Chondrocyte (in vitro differentiated cells): ENCODE data around the gene KIF16B. TPM values are rescaled to one million over a fixed set of nuclear protein-coding genes. Genes with fewer than 3 reads are reported as not detected.

Source experiments
- DNase-seq: peaks from one replicate; pipeline ENCODE4 v3.0.0; 2021; ENCODE audit warnings: mixed read lengths, low spot score
- H3K27ac Mint-ChIP-seq: one replicate; pipeline ENCODE4 v1.8.0; 2021; ENCODE audit warnings: mild to moderate bottlenecking, moderate library complexity, mixed read lengths; ENCODE audit not compliant: unreplicated experiment
- H3K27me3 Mint-ChIP-seq: 2 replicates; pipeline ENCODE4 v1.8.0; 2021; ENCODE audit warnings: low read depth, mixed read lengths
- H3K36me3 Mint-ChIP-seq: 2 replicates; pipeline ENCODE4 v1.8.0; 2021; ENCODE audit warnings: low read depth, mixed read lengths
- H3K4me1 Mint-ChIP-seq: 2 replicates; pipeline ENCODE4 v1.8.0; 2021; ENCODE audit warnings: low read depth, mild to moderate bottlenecking, mixed read lengths
- H3K4me3 Mint-ChIP-seq: one replicate; pipeline ENCODE4 v1.8.0; 2021; ENCODE audit warnings: mild to moderate bottlenecking, moderate library complexity, mixed read lengths; ENCODE audit not compliant: unreplicated experiment
- H3K9me3 Mint-ChIP-seq: 2 replicates; pipeline ENCODE4 v1.8.0; 2021; ENCODE audit warnings: low read depth, mixed read lengths
- total RNA-seq: library from RNA; stranded (reverse); gene quantifications from 3 replicates; pipeline ENCODE4 v1.2.1, GENCODE V29; 2021
- TF ChIP-seq, protein P1 (sequence below): fragments of 200-600 bp; sonication (generic); IDR thresholded peaks from 2 replicates; pipeline ENCODE4 v1.5.0; 2021; ENCODE audit warnings: antibody characterized with exemption, mild to moderate bottlenecking, moderate library complexity

KIF16B gene
- total RNA-seq, 1 donor from 2014 or later: 11.2 TPM

DNA sequence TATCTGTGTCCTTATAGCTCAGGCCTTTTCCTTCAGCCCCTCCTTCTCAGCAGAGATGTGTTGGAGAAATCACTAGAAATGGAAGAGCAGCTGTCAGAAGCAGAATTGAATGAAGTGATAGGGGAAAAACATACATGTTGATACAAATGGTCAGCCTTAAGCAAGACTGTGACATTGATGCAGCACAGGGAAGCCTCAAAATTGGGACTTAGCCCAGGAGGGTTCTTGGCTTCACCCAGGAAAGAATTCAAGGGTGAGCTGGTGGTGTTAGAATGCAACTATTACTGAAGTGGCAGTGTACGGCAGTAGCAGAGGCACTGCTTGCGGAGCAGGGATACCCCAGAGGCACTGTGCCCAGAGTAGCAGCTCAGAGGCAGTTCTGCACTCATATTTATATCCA lies 8.0 kb upstream of the KIF16B start:
- H3K36me3 Mint-ChIP-seq: no peaks in the 10 kb centered on the region
- DNase-seq: no peak
- H3K9me3 Mint-ChIP-seq: no peaks in the 10 kb centered on the region
- peaks cover 13% of the 10 kb centered on the region for H3K27me3 Mint-ChIP-seq
- no peak overlapping the region for H3K27ac Mint-ChIP-seq
- no peaks in the 10 kb centered on the region for H3K4me1 Mint-ChIP-seq
- TF ChIP-seq, protein P1, sequence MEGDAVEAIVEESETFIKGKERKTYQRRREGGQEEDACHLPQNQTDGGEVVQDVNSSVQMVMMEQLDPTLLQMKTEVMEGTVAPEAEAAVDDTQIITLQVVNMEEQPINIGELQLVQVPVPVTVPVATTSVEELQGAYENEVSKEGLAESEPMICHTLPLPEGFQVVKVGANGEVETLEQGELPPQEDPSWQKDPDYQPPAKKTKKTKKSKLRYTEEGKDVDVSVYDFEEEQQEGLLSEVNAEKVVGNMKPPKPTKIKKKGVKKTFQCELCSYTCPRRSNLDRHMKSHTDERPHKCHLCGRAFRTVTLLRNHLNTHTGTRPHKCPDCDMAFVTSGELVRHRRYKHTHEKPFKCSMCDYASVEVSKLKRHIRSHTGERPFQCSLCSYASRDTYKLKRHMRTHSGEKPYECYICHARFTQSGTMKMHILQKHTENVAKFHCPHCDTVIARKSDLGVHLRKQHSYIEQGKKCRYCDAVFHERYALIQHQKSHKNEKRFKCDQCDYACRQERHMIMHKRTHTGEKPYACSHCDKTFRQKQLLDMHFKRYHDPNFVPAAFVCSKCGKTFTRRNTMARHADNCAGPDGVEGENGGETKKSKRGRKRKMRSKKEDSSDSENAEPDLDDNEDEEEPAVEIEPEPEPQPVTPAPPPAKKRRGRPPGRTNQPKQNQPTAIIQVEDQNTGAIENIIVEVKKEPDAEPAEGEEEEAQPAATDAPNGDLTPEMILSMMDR: no peak
- no peak overlapping the region for H3K4me3 Mint-ChIP-seq

DNA sequence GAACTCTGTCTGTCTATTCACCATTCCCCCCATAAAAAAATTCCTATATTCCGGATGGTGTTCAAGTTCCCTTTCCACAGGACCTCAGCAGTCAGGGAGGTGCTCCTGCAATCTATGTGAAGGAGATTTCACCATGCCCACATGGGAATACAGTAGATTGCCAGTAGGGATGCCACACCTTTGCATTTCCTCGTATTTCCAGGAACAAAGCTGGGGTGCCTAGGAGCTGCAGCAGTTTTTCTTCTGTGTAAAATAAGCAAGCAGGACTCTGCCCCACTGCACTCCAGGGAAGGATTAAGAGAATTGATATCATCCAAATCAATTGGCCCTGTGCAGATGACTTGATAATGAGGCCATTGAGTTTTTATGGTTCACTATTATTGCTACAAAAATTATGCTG lies 7.4 kb upstream of the KIF16B start:
- DNase-seq: no peak
- no peak overlapping the region for H3K27ac Mint-ChIP-seq
- TF ChIP-seq, protein P1: no peak
- H3K4me3 Mint-ChIP-seq: no peak overlapping the region
- no peaks in the 10 kb centered on the region for H3K36me3 Mint-ChIP-seq
- no peaks in the 10 kb centered on the region for H3K9me3 Mint-ChIP-seq
- H3K27me3 Mint-ChIP-seq: peaks cover 12% of the 10 kb centered on the region
- peaks cover under 1% of the 10 kb centered on the region for H3K4me1 Mint-ChIP-seq

DNA sequence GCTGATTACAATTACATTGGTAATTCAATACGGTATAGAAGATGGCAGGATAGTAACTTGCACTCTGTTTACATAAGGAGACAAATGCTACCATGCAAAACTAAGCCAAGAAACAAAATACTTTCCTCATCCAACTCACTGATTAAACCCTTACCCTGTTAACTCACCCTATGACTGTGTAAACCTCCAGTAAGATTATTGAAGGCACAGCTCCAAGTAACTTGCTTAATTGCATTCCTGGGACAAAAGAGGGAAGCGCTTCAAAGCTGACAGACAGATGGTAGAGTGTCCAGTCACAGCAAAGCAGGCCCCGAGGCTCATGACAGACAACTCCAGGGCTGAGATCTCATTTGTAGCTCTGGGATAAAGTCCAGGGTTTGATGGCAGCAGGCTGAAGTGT lies 6.9 kb upstream of the KIF16B start:
- H3K9me3 Mint-ChIP-seq: no peaks in the 10 kb centered on the region
- H3K4me3 Mint-ChIP-seq: no peak overlapping the region
- H3K4me1 Mint-ChIP-seq: peaks cover 5% of the 10 kb centered on the region
- H3K27ac Mint-ChIP-seq: no peak overlapping the region
- peaks cover 12% of the 10 kb centered on the region for H3K27me3 Mint-ChIP-seq
- TF ChIP-seq, protein P1: no peak
- DNase-seq: no peak
- no peaks in the 10 kb centered on the region for H3K36me3 Mint-ChIP-seq

DNA sequence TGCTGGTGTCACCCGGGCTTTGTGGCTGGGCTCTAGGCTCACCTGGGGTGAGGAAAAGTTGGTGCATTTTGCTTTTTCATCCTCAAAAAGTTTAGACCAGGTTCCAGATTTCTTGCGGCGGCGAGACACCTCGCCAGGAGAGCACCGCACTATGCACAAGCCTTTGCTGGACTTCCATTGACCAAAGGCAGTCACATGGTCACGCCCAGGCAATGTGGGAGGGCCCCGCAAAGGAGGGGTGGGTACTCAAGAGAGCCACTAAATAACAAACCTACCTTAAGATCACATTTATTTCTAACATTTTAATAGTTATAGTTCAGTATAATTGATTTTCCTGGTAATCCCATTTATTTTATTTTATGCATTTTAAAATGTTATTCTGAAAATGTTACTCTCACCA lies 3.0 kb upstream of the KIF16B start:
- no peak overlapping the region for H3K4me3 Mint-ChIP-seq
- peaks cover 27% of the 10 kb centered on the region for H3K4me1 Mint-ChIP-seq

DNA sequence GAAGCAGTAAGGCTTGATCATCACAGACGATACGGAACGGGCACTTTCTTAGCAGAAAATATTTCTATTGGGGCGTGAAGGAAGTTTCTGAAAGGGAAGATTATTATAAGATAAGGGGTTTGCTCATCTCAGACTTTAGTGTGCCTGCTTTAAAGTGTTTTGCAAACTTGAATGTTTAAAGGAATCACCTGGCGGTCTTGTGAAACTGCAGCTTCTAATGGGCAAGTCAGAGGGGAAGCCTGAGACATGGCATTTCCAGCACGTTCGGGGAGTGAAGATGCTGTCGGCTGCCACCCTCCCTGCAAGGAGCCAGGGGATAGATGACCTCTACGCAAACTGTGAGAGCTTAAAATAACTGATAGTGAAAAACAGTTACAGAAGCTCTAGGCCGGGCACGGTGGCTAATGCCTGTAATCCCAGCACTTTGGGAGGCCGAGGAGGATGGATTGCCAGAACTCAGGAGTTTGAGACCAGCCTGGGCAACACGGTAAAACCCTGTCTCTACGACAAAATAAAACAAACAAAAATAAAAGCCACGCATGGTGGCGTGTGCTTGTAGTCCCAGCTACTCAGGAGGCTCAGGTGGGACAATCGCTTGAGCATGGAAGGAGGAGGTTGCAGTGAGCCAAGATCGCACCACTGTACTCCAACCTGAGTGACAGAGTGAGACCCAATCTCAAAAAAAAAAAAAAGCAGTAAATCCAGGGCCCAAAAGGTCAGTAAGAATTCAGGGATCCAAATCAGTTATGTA lies 2.3 kb upstream of the KIF16B start:
- H3K27me3 Mint-ChIP-seq: no peaks in the 10 kb centered on the region
- DNase-seq: no peak
- H3K4me3 Mint-ChIP-seq: peak overlapping the region; percentile 90
- H3K9me3 Mint-ChIP-seq: peaks cover 3% of the 10 kb centered on the region
- TF ChIP-seq, protein P1: no peak
- H3K4me1 Mint-ChIP-seq: peaks cover 32% of the 10 kb centered on the region
- peak overlapping the region; percentile 68 for H3K27ac Mint-ChIP-seq
- no peaks in the 10 kb centered on the region for H3K36me3 Mint-ChIP-seq

More for the DNA sequence above, 3.0 kb upstream of the KIF16B start:
- Mint-ChIP-seq H3K9me3 (peaks cover 3% of the 10 kb centered on the region), H3K36me3 (no peaks in the 10 kb centered on the region), H3K27me3 (no peaks in the 10 kb centered on the region), H3K27ac (no peak overlapping the region)
- TF ChIP-seq, protein P1: no peak
- DNase-seq: no peak
